Hindlimb muscle (tissue), 1 donor: Measurements from ENCODE around the gene BEST4. TPM values are rescaled to one million over a fixed set of nuclear protein-coding genes. Genes with fewer than 3 reads are reported as not detected.
"Not testable (repeated sequence)": the region's sequence is repeated elsewhere in the genome, so short reads cannot be mapped to it uniquely, and the experiment has no call there.

Experiments used
- DNase-seq: peaks from one replicate; pipeline ENCODE4 v3.0.0-alpha.2; 2013
- polyA plus RNA-seq: library from polyadenylated mRNA; unstranded; fragments of 120-200 nt; gene quantifications from one replicate; pipeline ENCODE4 v1.2.1, GENCODE V29; 2013; ENCODE audit not compliant: insufficient read length

BEST4 gene
- polyA plus RNA-seq, 1 donor, result 0.19 TPM

DNA sequence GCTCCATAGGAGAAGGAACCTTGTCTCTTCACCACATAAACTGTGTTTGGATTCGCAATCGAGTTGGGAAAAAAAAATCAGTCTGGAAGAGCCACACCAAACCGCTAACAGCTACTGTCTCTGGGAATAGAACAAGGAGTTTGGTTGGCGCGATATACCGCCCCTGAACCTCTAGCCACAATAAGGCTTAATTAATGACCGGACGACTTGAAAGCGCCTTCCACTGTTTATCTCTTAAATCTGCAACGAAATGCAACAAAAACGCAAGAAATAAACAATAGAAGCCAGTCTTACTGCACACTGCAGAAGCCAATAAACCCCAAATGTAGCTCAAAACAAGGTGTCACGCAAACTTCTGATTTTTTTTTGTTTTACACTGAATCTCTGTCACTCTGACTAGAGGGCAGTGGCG lies 31.2 kb upstream of the BEST4 start:
- DNase-seq, result no peak

DNA sequence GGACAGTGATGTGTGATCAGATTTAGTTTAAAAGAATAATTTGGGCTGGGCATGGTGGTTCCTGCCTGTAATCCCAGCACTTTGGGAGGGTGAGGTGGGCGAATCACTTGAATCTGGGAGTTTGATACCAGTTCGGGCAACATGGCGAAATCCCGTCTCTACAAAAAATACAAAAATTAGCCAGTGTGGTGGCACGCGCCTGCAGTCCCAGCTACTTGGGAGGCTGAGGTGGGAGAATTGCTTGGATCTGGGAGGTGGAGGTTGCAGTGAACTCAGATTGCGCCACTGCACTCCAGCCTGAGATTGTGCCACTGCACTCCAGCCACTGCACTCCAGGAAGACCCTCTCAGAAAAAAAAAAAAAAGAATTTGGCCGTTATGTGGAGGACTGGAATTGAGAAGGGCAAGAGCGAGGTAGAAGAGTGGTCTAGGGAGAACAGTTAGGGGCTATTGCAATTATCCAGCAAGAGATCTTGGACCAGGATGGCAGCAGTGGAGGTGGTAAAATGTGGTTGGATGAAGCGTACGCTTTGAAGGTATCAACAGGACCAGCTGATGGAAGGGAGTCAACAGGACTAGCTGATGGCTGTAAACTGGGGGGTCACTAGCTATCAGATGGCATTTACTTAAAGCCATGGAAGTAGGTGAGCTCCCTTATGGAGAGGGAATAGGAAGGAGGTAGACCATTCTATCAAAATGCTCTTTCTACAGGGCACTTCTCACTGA lies 30.0 kb upstream of the BEST4 start:
- no peak for DNase-seq

DNA sequence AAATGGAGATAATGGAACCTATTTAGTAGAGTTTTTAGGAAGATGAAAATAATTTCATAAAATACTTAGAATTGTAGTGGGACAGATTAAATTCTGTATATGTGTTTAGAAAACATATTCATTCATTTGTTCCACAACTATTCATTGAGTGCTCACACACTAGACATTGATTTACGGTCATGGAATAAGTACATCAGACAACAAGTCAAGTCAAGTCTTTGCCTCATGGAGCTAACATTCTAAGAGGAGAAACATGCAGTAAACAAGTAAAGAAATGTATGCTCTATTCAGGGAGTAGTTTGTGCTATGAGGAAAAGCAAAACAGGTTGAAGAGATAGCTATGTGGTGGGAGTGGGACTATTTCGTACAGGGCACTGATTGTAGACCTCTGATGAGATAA lies 29.3 kb upstream of the BEST4 start:
- DNase-seq, result no peak

DNA sequence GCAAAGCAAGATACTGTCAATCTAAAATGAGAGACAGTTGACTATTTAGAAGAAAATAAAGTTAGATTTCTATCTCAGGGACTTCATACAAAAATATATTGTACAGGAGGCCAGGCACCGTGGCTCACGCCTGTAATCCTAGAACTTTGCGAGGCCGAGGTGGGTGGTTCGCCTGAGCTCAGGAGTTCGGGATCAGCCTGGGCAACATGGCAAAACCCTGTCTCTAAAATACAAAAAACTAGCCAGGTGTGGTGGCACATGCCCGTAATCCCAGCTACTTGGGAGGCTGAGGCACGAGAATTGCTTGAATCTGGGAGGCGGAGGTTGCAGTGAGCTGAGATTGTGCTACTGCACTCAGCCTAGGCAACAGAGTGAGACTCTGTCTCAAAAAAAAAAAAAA lies 28.0 kb upstream of the BEST4 start:
- DNase-seq, result not testable (repeated sequence)

DNA sequence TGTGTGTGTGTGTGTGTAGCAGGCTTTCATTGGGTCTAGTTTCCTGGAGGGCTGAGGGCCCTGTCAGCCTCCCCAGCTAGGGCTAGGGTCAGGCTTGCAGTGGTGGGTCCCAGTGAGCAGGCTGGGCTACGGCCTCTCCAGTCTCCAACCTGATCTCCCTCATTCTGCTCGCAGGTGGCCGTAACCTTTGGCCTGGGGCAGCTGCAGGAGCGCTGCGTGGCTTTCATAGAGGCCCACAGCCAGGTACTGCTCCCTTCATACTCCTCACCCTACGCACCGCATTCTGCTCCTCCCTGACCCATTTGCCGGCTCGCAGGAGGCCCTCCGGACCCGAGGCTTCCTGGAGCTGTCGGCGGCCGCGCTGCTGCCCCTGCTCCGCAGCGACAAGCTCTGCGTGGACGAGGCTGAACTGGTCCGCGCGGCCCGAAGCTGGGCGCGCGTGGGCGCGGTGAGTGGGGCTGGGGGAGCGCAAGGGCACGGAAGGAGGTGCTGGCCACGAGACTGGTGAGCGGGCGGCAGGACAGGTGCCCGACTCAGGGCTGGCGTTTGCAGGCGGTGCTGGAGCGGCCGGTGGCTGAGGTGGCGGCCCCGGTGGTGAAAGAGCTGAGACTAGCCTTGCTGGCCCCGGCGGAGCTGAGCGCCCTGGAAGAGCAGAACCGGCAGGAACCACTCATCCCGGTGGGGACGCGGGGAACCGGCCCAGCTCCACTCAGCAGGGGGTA lies 25.0 kb upstream of the BEST4 start:
- no peak for DNase-seq

DNA sequence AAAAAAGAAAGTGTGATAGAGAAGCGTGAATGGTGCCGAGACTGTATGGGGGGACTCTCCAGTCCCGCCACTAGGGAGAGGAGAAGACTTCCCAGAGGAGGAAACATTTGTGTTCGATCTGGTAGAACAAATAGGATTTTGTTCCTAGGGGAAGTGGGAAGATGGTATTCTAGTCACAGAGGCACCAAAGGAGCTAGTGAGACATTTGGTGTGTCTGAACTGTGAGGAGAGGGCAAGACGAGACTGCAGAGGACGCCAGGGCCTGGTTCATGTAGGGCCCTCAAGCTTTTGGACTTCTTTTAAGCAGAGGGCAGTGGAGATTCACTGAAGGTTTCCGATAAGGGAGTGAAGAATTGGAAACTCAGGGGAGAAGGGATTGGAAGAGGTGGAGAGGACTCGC lies 23.3 kb upstream of the BEST4 start:
- no peak for DNase-seq

DNA sequence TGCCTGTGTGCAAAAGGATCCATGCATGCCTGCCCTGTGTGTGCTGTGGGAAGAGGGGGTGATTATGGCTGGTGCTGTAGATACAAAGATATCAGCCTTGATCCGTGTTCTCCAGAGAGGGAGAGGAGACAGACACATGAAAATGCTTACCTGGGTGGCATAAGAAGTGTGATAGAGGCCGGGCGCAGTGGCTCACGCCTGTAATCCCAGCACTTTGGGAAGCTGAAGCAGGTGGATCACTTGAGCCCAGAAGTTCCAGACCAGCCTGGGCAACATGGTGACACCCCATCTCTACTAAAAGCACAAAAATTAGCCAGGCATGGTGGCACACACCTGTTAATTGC lies 22.8 kb upstream of the BEST4 start:
- not testable (repeated sequence) for DNase-seq

DNA sequence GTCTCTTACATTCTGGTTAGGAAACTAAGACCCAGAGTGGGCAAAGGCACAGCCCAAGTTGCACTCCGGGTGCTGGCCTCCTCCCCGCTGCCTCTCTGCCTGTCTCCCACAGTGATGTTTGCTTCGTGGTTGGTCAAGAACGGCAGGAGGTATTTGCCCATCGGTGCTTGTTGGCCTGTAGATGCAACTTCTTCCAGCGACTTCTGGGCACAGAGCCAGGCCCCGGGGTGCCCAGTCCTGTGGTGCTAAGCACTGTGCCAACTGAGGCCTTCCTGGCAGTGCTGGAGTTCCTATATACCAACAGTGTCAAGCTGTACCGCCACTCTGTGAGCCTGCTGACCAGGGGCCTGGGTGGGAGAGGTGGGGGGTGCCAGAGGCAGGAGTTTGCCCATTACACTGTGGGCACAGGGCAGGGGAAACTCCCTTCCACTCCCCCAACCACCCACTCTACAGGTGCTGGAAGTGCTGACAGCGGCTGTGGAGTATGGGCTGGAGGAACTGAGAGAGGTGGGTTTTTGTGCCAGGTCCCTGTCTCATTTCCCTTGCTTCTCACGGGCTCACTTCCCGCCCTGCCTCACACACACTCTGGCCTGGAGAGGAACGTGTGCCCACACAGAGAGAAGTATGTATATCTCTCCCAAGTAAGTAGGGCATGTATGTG lies 22.3 kb upstream of the BEST4 start:
- DNase-seq, result no peak

DNA sequence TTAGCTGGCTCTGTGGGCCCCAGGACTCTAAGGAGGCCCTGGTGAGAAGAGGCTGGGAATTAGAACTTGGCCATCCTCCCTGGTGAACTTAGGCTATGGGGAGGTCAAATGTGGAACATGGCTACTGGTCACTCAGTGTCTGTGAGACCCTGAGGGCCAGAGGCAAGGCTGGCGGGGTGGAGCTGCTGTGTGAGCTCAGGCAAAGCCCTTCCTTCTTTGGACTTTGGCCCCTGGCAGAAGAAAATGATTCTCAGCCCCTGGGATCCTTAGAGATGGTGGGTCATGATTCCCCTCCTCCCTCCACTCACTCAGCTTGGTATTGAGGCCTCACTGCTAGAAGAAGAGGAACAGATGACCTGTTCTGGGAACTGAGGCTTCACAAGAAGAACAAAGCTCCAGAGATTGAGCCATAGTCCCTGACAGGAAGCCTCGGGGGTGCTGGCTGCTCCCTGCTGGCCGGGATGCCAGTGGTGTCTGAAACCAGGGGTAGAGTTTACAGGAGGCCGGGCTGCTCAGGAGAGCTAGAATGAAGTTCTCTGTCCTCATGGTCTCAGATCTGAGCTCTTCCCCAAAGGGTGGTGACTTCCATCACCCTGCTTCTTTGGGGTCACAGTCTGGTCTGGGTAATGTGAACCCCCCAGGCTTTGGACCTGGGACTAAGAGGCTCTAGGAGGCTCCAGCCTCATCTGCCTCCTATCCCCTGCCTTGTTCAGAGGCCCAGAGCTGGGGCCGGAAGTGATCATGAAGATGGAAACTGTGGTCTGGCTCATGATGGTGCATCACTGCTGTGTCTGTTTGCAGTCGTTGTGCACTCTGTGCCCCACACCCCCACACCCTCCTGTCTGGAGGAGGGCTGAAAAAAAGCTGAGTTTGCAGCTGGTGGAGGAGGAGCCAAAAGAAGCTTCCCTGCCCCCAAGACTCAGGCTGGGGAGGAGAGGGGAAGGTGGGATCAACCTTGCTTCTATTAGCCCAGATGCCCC lies 21.3 kb upstream of the BEST4 start:
- DNase-seq, result peak; percentile 59

DNA sequence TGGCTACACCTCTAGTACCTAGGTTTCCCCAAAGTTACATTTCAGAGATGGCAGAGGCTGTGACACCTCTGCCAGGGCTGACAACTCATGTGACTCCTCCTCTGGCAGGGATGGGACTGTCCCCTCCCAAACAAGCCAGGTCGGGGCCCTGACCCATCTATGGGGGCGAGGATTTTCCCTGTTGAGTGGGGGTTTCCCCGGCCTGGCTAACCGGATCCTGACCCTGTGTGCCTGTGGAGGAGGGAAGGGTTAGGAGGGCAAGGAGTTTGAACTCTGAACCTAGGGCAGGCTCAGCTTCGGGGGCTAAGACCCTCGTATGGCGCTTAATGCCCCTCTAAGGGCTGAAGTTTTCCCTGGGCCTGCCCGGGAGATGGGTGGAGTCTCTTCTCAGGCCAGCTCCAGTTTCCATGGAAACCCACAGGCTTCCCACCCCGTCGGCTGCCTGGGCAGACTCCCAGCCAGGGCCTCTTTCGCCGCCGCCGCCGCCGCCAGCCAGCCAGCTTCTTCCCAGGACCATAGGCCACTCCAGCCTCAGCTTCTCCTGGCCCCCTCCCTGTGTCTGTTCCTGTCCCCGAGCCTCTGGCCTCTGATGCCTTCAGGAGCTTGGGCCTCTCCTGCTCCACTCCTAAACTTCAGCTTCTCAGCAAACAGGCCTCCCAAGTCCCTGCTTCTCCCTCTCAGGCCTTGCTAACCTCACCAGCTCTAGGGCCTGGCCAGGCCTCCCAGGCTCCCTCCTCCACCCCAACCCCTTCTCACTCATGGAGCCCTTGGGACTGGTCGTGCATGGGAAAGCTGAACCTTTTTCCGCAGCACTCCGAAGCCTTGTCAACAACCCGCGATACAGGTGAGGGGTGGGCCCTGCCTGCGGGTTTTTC lies 20.3 kb upstream of the BEST4 start, which contains the start of gene BTBD19:
TSS of gene BTBD19 (plus strand) at position 461 of the 875 bp plus-strand sequence. CDS start at position 759, 298 bp downstream.
- peak; percentile 90 for DNase-seq

DNA sequence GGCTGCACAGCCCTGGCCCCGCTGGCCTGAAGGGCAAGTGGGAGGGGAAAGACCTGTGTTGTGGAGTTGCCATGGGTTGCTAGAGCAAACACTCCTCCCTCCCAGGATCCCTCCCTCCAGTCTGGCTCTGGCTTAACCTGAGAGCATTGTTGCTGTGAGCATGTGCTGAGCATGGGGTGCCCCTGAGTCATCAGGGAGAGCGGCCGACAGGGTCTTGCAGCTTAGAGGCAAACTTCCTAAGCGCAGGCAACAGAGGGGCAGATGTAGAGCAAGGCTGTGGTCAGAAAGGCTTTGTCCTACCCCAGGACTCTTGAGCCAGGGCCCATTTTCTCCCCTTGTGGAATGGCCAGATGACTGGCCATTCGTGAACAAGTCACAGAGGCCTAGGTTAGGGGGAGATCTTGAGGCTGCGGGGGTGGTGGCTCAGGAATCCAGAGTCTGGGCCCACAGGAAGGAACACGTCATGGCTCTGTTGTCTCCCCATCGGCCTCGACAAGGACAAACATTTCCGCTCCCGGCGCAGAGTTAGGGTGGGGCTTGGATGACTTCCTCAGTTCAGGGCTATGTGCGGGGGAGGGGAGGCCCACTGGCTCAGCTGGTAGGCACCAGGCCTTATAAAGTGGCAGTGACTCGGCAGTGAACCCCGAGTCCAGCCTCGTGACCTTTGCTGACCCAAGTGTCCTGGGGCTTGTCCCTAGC lies 19.5 kb upstream of the BEST4 start:
- peak; percentile 95 for DNase-seq

DNA sequence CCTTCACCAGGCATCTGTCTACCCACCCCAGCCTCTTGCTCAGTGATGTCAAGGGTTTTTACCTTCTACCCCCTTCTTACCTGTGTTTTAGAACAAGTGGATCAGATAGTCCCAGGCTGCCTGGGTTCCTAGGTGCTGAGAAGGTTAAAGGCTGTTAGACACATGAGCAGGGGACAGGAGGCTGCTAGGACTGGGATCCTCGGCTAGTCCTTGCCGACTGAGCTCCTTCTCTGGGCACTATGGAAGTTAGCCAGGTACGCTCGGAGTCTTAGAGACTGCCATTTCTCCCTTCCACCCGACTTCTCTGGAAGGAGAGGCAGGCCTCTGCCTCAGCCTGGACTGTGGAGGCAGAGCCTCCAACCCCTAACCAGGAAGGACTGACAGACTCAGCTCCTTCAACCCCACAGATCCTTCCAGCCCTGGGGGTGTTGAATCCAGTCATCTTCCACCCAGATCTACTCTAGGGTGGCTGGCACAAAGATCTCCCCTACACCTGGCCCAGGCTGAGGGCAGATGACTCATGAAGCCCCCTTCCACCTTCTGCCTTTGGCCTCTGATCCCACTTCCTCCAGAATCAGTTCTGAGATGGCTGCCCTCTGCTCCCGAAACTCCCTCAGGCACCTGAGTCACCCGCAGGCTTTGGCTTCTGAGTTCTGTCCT lies 18.9 kb upstream of the BEST4 start, which contains the start of gene DYNLT4:
TSS of gene DYNLT4 (minus strand) at position 648 of the 660 bp plus-strand sequence. CDS start 683 bp downstream, outside the sequence.
- DNase-seq, result no peak

DNA sequence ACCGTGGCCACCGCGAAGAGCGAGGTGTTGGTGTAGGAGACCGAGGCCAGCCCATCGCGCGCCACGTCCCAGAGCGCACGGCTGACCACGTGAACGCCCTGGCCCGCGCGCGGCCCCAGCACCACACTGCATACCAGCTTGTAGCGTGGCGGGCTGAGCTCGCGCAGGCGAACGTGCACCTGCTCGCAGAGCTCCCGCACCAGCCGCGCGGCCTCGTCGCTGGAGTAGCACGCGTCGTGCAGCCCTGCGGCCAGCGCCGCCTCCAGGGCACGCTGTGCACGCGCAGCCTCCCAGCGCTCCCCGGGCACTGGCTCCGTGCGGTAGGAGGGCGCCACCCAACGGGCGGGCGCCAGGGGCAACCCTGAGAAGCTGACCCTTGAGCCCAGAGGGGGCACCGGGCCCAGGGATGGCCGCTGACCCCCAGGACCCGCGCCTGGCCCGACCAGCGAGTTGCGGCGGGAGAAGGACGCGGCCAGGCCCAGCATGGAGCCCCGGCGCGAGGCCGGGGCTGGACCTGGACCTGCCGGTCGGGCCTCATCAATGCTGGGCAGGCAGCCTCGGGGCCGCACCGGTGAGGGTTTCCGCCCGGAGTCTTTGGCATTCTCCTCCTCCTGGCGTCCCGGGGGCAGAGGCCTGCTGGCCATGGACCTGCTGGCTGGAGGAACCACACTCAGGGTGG lies 18.2 kb upstream of the BEST4 start:
- no peak for DNase-seq

DNA sequence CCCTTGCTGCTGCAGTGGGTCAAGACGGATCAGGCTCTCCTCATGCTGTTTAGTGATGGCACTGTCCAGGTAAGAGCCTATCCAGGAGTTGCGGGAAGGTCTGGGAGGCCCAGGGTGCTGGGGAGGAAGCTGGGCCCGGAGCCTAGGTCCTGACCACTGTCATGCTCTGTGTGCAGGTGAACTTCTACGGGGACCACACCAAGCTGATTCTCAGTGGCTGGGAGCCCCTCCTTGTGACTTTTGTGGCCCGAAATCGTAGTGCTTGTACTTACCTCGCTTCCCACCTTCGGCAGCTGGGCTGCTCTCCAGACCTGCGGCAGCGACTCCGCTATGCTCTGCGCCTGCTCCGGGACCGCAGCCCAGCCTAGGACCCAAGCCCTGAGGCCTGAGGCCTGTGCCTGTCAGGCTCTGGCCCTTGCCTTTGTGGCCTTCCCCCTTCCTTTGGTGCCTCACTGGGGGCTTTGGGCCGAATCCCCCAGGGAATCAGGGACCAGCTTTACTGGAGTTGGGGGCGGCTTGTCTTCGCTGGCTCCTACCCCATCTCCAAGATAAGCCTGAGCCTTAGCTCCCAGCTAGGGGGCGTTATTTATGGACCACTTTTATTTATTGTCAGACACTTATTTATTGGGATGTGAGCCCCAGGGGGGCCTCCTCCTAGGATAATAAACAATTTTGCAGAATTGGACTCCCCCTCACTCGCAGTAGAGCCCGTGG lies 17.5 kb upstream of the BEST4 start:
- no peak for DNase-seq

DNA sequence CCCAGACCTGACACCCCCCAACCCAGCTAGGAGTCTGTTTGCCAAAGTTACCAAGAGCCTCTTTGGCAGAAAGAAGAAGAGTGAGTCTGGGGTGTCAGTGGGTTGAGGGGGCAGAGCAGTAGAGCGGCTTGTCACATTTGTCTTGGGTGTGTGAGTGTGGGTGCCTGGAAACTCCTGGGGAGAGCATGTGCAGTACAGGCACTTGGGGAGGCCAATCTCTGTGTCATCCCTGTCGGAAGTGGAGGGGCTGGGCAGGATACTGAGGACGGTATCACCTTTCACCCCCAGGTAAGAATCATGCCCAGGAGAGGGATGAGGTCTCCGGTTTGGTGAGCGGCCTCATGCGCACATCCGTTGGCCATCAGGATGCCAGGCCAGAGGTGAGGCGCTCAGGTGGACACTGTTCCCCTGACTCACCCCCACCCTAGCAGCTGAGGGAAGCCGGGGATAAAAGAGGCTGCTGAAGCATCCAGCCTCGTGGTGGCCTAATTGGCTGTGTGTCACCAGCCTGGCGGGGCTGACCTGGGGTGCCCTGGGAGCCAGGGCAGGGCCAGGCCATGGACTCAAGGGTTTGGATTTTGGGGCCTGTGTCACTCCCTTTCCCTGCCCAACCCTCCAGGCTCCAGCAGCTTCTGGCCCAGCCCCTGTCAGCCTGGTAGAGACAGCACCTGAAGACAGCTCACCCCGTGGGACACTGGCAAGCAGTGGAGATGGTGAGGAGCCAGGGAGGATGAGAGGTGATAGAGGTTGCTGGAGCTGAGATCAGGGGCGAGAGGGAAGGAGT lies 15.5 kb upstream of the BEST4 start:
- DNase-seq, result no peak

DNA sequence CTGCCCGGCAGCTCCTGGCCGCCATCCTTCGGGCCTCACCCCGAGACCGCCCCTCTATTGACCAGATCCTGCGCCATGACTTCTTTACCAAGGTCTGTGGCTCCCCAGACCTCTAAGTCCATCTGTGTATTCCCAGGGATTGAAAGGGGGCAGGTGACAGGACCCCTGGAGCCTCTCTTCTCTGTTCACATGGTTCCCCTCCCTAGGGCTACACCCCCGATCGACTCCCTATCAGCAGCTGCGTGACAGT lies 15.0 kb upstream of the BEST4 start:
- no peak for DNase-seq

DNA sequence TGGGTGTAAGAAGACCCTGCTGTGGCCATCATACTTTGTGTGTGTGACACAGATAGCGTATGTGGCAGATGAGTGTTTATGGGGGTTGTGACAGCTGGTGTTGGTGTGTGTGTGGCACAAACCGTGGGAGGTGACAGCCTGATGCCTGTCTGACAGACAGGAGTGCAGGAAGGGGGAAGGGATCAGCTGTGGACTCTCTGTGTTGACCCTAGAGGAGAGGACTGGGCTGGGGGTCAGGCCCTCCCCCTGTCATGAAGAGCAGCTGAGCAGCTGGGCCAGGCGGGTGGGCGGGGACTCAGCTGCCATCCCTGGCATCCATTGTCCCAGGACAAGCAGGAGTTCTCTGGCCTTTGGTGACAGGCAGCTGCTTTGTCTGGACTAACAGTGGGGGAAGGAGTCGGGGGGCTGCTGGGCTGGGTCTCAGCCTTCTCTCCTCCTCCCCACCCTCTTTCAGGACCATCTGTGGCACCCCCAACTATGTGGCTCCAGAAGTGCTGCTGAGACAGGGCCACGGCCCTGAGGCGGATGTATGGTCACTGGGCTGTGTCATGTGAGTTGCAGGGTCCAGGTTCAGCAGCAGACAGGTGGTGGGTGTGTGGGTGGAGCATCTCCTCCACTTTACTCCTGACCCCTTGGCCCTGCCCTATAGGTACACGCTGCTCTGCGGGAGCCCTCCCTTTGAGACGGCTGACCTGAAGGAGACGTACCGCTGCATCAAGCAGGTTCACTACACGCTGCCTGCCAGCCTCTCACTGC lies 14.5 kb upstream of the BEST4 start:
- DNase-seq, result no peak
